Neural cell (in vitro differentiated cells): Measurements from ENCODE around the gene SLC2A1. TPM values are rescaled to one million over a fixed set of nuclear protein-coding genes. Genes with fewer than 3 reads are reported as not detected.

ENCODE experiments used
- H2AFZ ChIP-seq: fragments of 200-600, 300-800 bp; sonication (generic), shearing (Covaris generic); 2 replicates; pipeline ENCODE4 v1.6.0; 2014; ENCODE audit warnings: low read depth, mild to moderate bottlenecking, antibody characterized with exemption, low read length, moderate library complexity
- H3F3A ChIP-seq: fragments of 200-600 bp; shearing (Covaris generic); 2 replicates; pipeline ENCODE4 v1.6.1; 2016; ENCODE audit warnings: mild to moderate bottlenecking, moderate library complexity, mixed read lengths, antibody characterized with exemption, low read length; ENCODE audit not compliant: insufficient read depth, poor library complexity, severe bottlenecking
- H3K27ac ChIP-seq: fragments of 200-600, 300-800 bp; sonication (generic), shearing (Covaris generic); 2 replicates; pipeline ENCODE4 v1.5.1; 2014; ENCODE audit warnings: mild to moderate bottlenecking, low read length, moderate library complexity
- H3K27me3 ChIP-seq: fragments of 300-800, 200-600 bp; sonication (generic), shearing (Covaris generic); 2 replicates; pipeline ENCODE4 v1.6.0; 2014; ENCODE audit warnings: mild to moderate bottlenecking, low read depth, low read length, moderate library complexity; ENCODE audit not compliant: insufficient read depth
- H3K36me3 ChIP-seq: fragments of 300-800, 200-600 bp; sonication (generic), shearing (Covaris generic); 2 replicates; pipeline ENCODE4 v1.5.1; 2014; ENCODE audit warnings: mild to moderate bottlenecking, antibody characterized with exemption, low read length, moderate library complexity; ENCODE audit not compliant: insufficient read depth
- H3K4me2 ChIP-seq: fragments of 300-800, 200-600 bp; sonication (generic), shearing (Covaris generic); 2 replicates; pipeline ENCODE4 v1.6.0; 2014; ENCODE audit warnings: mild to moderate bottlenecking, low read length
- H3K4me3 ChIP-seq: fragments of 300-800, 200-600 bp; sonication (generic), shearing (Covaris generic); 2 replicates; pipeline ENCODE4 v1.5.1; 2014; ENCODE audit warnings: mild to moderate bottlenecking, low read length, moderate library complexity
- H3K79me2 ChIP-seq: fragments of 200-600 bp; shearing (Covaris generic); replicated peaks from 2 replicates; pipeline ENCODE4 v1.6.0; 2014; ENCODE audit warnings: mild to moderate bottlenecking, low read length, moderate library complexity; ENCODE audit not compliant: insufficient read depth
- H3K9ac ChIP-seq: fragments of 300-800, 200-600 bp; sonication (generic), shearing (Covaris generic); 2 replicates; pipeline ENCODE4 v1.6.1; 2016; ENCODE audit warnings: mild to moderate bottlenecking, low read length, mixed read lengths
- H3K9me2 ChIP-seq: fragments of 200-600 bp; shearing (Covaris generic); 2 replicates; pipeline ENCODE4 v1.6.1; 2016; ENCODE audit warnings: mild to moderate bottlenecking, low read length, mixed read lengths; ENCODE audit not compliant: insufficient read depth
- H3K9me3 ChIP-seq: fragments of 200-600, 300-800 bp; sonication (generic), shearing (Covaris generic); 2 replicates; pipeline ENCODE4 v1.6.1; 2016; ENCODE audit warnings: mild to moderate bottlenecking, mixed run types, low read length, moderate library complexity, mixed read lengths
- H4K20me1 ChIP-seq: fragments of 200-600 bp; shearing (Covaris generic); 2 replicates; pipeline ENCODE4 v1.6.1; 2016; ENCODE audit warnings: mild to moderate bottlenecking, mixed run types; ENCODE audit not compliant: insufficient read depth
- CTCF ChIP-seq: fragments of 450-650 bp; IDR thresholded peaks from 2 replicates; pipeline ENCODE4 v1.5.1; 2014; ENCODE audit warnings: antibody characterized with exemption, mild to moderate bottlenecking, moderate library complexity; ENCODE audit not compliant: poor library complexity, severe bottlenecking
- EP300 ChIP-seq: fragments of 450-650 bp; conservative IDR thresholded peaks from 2 replicates; pipeline ENCODE4 v1.6.1; 2014; ENCODE audit warnings: antibody characterized with exemption, mild to moderate bottlenecking, moderate library complexity; ENCODE audit not compliant: poor library complexity, severe bottlenecking
- EZH2 ChIP-seq: fragments of 200-600, 300-800 bp; shearing (Covaris generic), sonication (generic); IDR thresholded peaks from 2 replicates; pipeline ENCODE4 v1.6.1; 2014; ENCODE audit warnings: antibody characterized with exemption, low read length, borderline replicate concordance, mild to moderate bottlenecking; ENCODE audit not compliant: insufficient read depth, poor library complexity, severe bottlenecking
- MXI1 ChIP-seq: fragments of 450-650 bp; conservative IDR thresholded peaks from 2 replicates; pipeline ENCODE4 v1.6.1; 2014; ENCODE audit warnings: antibody characterized with exemption, mild to moderate bottlenecking; ENCODE audit not compliant: poor library complexity, severe bottlenecking
- POLR2AphosphoS5 ChIP-seq: IDR thresholded peaks from 2 replicates; pipeline ENCODE4 v1.6.1; 2012
- RAD21 ChIP-seq: fragments of 450-650 bp; conservative IDR thresholded peaks from 2 replicates; pipeline ENCODE4 v1.6.1; 2014; ENCODE audit warnings: antibody characterized with exemption, mild to moderate bottlenecking, moderate library complexity
- REST ChIP-seq: IDR thresholded peaks from 2 replicates; pipeline ENCODE4 v1.6.1; 2012; ENCODE audit warnings: borderline replicate concordance
- SMC3 ChIP-seq: fragments of 450-650 bp; conservative IDR thresholded peaks from 2 replicates; pipeline ENCODE4 v1.6.1; 2014; ENCODE audit warnings: antibody characterized with exemption, mild to moderate bottlenecking, moderate library complexity; ENCODE audit not compliant: poor library complexity
- TAF1 ChIP-seq: IDR thresholded peaks from 2 replicates; pipeline ENCODE4 v1.6.1; 2012; ENCODE audit warnings: low read depth
- polyA plus RNA-seq: library from polyadenylated mRNA; depleted of rRNA; stranded (reverse); fragments of >200 nt; gene quantifications from 2 replicates; pipeline ENCODE4 v1.2.3, GENCODE V29; 2014

Gene SLC2A1
- polyA plus RNA-seq, 1 donor from 2014 or later = 39.4 TPM

GRCh38 chr1:42968654-42969053 is 10.0 kb upstream of the SLC2A1 start:
- Histone ChIP-seq H3K36me3 (no peaks in the 10 kb centered on the region), H3K27me3 (no peaks in the 10 kb centered on the region), H3K9me3 (no peaks in the 10 kb centered on the region), H3K4me3 (no peak overlapping the region), H3K27ac (no peak overlapping the region), H4K20me1 (no peaks in the 10 kb centered on the region), H3F3A (no peaks in the 10 kb centered on the region), H2AFZ (no peak overlapping the region), H3K4me2 (no peak overlapping the region), H3K79me2 (no peaks in the 10 kb centered on the region), H3K9me2 (no peaks in the 10 kb centered on the region), H3K9ac (no peak overlapping the region)
- no peak for TF ChIP-seq CTCF
- TF ChIP-seq EZH2 = no peak
- TF ChIP-seq TAF1 = no peak
- TF ChIP-seq MXI1 = no peak
- no peak for TF ChIP-seq EP300
- TF ChIP-seq SMC3 = no peak
- TF ChIP-seq REST = no peak
- TF ChIP-seq RAD21 = no peak
- TF ChIP-seq POLR2AphosphoS5 = no peak

GRCh38 chr1:42966688-42967612 is 8.3 kb upstream of the SLC2A1 start:
- Histone ChIP-seq H3K9ac (no peak overlapping the region), H2AFZ (no peak overlapping the region), H3K4me2 (no peak overlapping the region)

More at GRCh38 chr1:42966688-42967612, 8.3 kb upstream of the SLC2A1 start:
- no peaks in the 10 kb centered on the region for H3K9me2 ChIP-seq
- no peaks in the 10 kb centered on the region for H3K9me3 ChIP-seq
- no peak for TF ChIP-seq POLR2AphosphoS5
- no peak overlapping the region for H3K4me3 ChIP-seq
- H3K79me2 ChIP-seq = no peaks in the 10 kb centered on the region
- no peaks in the 10 kb centered on the region for H3F3A ChIP-seq
- H3K27me3 ChIP-seq = no peaks in the 10 kb centered on the region
- no peaks in the 10 kb centered on the region for H4K20me1 ChIP-seq
- no peak overlapping the region for H3K27ac ChIP-seq
- no peaks in the 10 kb centered on the region for H3K36me3 ChIP-seq
